Measurements from ENCODE around the gene FBXL7. TPM values are rescaled to one million over a fixed set of nuclear protein-coding genes. Genes with fewer than 3 reads are reported as not detected.

The FBXL7 gene
- total RNA-seq, 1 donor from 2014 or later: 13.3 TPM

DNA sequence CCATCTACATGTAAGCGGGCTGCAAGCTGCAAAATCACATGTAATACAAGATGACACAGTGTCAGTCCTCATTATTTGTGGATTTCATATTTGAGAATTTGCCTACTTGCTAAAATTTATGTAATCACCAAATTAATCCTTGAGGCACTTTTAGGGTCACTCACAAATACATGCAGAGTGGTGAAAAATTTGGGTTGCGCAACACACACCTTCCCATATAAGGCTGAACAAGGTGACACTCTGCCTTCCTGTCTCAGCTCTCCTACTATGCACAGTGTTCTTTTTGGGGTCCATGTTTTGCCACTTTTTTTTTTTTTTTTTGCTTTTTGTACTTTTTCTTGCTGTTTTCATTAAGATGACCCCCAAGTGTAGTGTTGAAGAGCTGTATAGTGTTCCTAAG lies 111.0 kb downstream of the FBXL7 start:
- H3K36me3 ChIP-seq: no peaks in the 10 kb centered on the region
- no peak overlapping the region for H3K27ac ChIP-seq
- H3K9me3 ChIP-seq: no peaks in the 10 kb centered on the region
- intact Hi-C loops (cut with DNase I): no loop called here
- ATAC-seq: no peak
- H3K4me3 ChIP-seq: no peak overlapping the region
- no peak for DNase-seq
- TF ChIP-seq CTCF (IDR thresholded peaks at IDR 0.05): no peak
- no peaks in the 10 kb centered on the region for H3K27me3 ChIP-seq
- H3K4me1 ChIP-seq: peaks cover 3% of the 10 kb centered on the region

- no peaks in the 10 kb centered on the region for H3K36me3 ChIP-seq
- no peak overlapping the region for H3K27ac ChIP-seq
- no peak overlapping the region for H3K4me3 ChIP-seq
- no peaks in the 10 kb centered on the region for H3K27me3 ChIP-seq
- no peaks in the 10 kb centered on the region for H3K9me3 ChIP-seq
- ATAC-seq: no peak
- no peak for DNase-seq
- no peaks in the 10 kb centered on the region for H3K4me1 ChIP-seq
- intact Hi-C loops (cut with DNase I): no loop called here
- TF ChIP-seq CTCF (IDR thresholded peaks at IDR 0.05): no peak
These were observed 113.1 kb downstream of the FBXL7 start for GRCh38 chr5:15612915-15613635.

GRCh38 chr5:15614679-15615078 lies 114.7 kb downstream of the FBXL7 start:
- DNase-seq: no peak
- intact Hi-C loops (cut with DNase I): no loop called here
- no peak for TF ChIP-seq CTCF (IDR thresholded peaks at IDR 0.05)

DNA sequence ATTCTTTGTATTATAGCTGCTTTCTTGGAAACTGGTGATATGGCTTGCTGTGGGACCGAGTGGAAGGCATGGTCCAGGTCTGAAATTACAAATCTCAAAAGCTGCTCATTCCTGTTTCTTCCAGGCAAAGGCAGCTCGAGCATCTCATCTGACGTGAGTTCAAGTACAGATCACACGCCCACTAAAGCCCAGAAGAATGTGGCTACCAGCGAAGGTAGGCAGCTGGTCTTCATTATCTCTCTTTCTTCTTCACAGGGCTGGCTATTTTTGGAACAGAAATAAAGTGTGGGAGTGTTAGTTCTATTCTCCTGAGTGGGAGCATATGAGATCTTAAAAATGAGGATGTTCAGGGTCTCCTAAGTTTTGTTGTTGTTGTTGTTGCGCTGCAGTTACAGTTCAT lies 115.9 kb downstream of the FBXL7 start:
- TF ChIP-seq CTCF (IDR thresholded peaks at IDR 0.05): no peak
- intact Hi-C loops (cut with DNase I): no loop called here
- no peak overlapping the region for H3K4me3 ChIP-seq
- no peaks in the 10 kb centered on the region for H3K9me3 ChIP-seq
- no peaks in the 10 kb centered on the region for H3K4me1 ChIP-seq
- no peaks in the 10 kb centered on the region for H3K36me3 ChIP-seq
- DNase-seq: no peak
- H3K27me3 ChIP-seq: no peaks in the 10 kb centered on the region
- ATAC-seq: no peak
- no peak overlapping the region for H3K27ac ChIP-seq

More at GRCh38 chr5:15614679-15615078, 114.7 kb downstream of the FBXL7 start:
- no peak overlapping the region for H3K27ac ChIP-seq
- no peaks in the 10 kb centered on the region for H3K4me1 ChIP-seq
- H3K36me3 ChIP-seq: no peaks in the 10 kb centered on the region
- no peak for ATAC-seq
- H3K9me3 ChIP-seq: no peaks in the 10 kb centered on the region
- H3K27me3 ChIP-seq: no peaks in the 10 kb centered on the region
- no peak overlapping the region for H3K4me3 ChIP-seq

GRCh38 chr5:15618938-15619337 lies 119.0 kb downstream of the FBXL7 start:
- no peak for TF ChIP-seq CTCF (IDR thresholded peaks at IDR 0.05)
- Histone ChIP-seq H3K4me3 (no peak overlapping the region), H3K27me3 (no peaks in the 10 kb centered on the region), H3K9me3 (no peaks in the 10 kb centered on the region), H3K4me1 (peaks cover 3% of the 10 kb centered on the region), H3K27ac (no peak overlapping the region), H3K36me3 (no peaks in the 10 kb centered on the region)
- ATAC-seq: no peak
- no peak for DNase-seq
- intact Hi-C loops (cut with DNase I): no loop called here

DNA sequence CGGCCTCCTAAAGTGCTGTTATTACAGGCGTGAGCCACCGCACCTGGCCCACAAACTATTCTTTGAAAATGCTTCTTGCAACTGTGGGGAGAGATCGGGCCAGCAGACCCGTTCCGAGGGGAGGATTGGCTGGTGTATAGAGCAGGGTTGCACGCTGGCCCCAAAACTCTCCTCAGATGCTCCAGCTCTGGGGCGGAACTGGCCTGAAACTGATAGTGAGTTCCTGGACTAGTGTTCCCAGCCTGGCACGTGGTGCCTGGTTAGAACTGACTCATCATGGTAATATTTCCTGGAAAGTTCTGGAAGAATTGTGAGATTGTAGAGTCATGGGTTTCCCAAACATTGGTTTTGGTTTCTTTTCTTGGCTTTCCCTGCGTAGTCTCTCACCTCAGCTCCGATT lies 120.5 kb downstream of the FBXL7 start:
- H3K4me1 ChIP-seq: peaks cover 3% of the 10 kb centered on the region
- H3K27me3 ChIP-seq: no peaks in the 10 kb centered on the region
- intact Hi-C loops (cut with DNase I): no loop called here
- no peak for TF ChIP-seq CTCF (IDR thresholded peaks at IDR 0.05)
- DNase-seq (no peak), ATAC-seq (no peak)
- H3K9me3 ChIP-seq: no peaks in the 10 kb centered on the region
- no peak overlapping the region for H3K27ac ChIP-seq
- no peaks in the 10 kb centered on the region for H3K36me3 ChIP-seq
- H3K4me3 ChIP-seq: no peak overlapping the region
